Activated gamma-delta T cell treated with anti-CD3 and anti-CD28 coated beads, Interleukin-2, amount 50 U/mL, for 16 hours (primary cell): Measurements from ENCODE around the gene HS2ST1.
A peak's percentile ranks its signal among the peaks of the same experiment; 100 is the strongest.
"Not testable (repeated sequence)": the region's sequence is repeated elsewhere in the genome, so short reads cannot be mapped to it uniquely, and the experiment has no call there.

Experiments
- DNase-seq: peaks from one replicate; pipeline ENCODE4 v3.0.0-alpha.2; 2020; ENCODE audit warnings: low read depth

HS2ST1 gene

DNA sequence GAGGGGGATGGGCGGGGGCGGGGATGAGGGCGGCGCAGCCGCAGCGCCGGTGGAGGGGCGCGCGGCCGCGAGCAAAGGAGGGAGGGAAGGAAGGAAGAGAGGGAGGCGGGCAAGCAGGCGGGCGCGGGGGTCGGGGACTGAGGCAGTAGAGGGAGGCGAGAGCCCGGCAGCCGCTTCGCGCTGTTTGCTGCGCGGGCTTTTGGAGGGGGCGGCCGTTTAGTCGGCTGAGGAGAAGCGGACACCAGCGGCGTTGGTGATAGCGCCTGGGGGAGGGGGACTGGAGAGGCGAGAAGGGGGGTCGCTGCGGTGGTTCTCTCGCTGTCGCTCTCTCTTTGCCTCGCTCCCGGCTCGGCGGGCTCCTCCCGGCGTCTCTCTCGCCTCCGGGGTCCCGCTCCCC lies at the start of gene HS2ST1:
HS2ST1 (plus strand) TSS at position 35 of the 397 bp plus-strand sequence.
- DNase-seq, result no peak

DNA sequence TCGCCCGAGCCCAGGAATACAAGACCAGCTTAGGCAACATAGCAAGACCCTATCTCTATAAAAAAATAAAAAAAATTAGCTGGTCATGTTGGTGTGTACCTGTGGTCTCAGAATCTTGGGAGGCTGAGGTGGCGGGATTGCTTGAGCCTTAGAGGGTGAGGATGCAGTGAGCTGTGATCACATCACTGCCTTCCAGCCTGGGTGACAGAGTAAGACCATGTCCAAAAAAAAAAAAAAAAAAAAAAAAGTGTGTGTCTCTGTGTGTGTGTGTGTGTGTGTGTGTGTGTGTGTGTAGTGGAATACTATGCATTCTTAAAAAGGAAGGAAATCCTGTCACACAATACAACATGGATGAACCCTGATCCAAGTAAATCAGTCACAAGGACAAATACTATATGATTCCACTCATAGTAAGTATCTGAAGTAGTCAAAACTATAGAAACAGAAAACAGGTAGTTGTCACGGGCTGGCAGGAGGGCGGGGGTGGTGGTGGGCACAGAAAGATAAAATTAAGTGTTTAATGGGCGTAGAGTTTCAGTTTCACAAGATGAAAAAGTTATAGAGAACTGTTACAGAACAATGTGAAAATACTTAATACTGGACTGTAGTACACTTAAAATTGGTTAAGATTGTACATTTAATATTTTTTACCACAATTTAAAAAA lies 48.3 kb upstream of the HS2ST1 start:
- DNase-seq, result no peak

GRCh38 chr1:86866665-86867064 lies 47.8 kb upstream of the HS2ST1 start:
- no peak for DNase-seq

DNA sequence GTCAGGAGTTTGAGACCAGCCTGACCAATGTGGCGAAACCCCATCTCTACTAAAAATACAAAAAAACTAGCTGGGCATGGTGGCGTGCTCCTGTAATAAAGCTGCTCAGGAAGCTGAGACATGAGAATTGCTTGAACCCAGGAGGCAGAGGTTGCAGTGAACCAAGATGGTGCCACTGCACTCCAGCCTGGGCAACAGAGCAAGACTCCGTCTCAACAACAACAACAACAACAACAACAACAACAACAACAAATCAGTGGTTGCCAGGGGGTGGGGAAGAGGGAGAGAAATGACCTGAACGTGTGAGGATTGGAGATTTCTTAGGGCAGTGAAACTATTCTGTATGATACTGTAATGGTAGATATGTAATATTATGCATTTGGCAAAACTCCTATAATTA lies 47.2 kb upstream of the HS2ST1 start:
- not testable (repeated sequence) for DNase-seq

DNA sequence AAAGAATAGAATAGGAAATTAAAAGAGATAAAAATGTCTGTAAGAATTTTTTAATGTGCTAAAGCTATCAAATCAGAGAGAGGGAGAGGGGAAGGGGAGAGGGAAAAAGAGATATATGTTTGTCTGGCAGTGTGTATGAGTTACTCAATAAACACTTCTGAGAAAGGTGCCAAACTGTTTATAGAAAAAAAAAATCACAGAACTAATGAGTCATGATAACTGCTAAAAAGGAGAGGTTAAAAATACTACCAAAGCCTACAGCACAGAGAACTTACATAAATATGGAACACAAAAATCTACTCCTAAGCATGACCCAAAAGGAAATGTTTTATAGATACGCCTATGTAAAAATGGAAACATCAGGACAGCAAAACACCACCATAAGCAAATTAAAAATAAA lies 46.0 kb upstream of the HS2ST1 start:
- no peak for DNase-seq

GRCh38 chr1:86871001-86871400 lies 43.4 kb upstream of the HS2ST1 start:
- DNase-seq, result no peak

DNA sequence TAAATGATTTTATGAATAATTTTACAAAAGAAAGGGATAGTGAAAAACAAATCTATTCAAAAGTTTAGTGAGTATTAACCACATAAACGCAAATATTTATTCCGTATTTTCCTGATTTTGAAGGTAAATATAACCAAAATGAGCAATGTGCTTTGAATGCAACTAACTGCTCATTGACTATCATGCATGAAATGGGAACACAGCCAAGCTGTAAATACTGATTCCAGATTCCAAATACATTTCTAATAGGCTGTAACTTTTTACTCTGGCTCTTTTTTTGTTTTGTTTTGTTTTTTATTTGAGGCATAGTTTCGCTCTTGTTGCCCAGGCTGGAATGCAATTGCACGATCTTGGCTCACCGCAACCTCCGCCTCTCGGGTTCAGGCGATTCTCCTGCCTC lies 42.3 kb upstream of the HS2ST1 start:
- no peak for DNase-seq

DNA sequence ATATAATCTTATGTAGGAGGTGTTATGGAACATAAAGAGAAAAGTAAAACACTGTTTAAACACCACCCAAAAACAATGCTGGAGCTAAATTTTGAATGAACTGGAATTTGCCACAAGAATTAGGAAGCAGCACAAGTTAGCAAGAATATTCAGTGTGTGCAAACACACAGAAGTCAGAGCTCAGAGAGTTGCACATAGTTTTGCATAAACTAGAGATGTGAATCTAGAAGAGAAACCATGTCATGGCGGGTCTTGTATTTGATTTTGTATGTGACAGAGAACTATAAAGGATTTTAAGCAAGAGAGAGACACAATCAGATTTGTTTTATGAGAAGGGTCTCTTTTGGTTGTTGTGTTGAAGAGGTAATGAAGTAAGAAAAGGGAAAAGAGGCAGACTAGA lies 38.7 kb upstream of the HS2ST1 start:
- no peak for DNase-seq

- DNase-seq, result no peak
These were observed 26.8 kb upstream of the HS2ST1 start for GRCh38 chr1:86887479-86888162.

- DNase-seq, result no peak
These were observed 26.1 kb upstream of the HS2ST1 start for GRCh38 chr1:86888327-86888726.

GRCh38 chr1:86899401-86899800 lies 15.0 kb upstream of the HS2ST1 start:
- DNase-seq, result not testable (repeated sequence)

- no peak for DNase-seq
These were observed 8.6 kb upstream of the HS2ST1 start for GRCh38 chr1:86905875-86906274.

DNA sequence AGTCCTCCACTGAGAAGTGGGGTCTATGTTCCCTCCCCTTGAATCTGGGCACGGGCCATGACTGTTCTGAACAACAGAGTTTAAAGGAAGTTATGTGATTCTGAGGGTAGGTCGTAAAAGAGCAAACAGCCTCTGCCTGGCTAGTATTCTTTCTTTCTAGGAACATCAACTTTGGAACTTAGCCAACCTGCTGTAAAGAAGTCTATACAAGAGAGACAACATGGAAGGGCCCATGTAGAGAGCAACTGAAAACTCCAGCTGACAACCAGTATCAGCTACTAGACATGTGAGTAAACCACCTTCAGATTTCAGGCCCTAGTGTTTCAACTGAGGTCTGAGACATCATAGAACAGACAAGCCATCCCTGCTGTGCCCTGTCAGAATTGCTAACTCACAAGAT lies 8.0 kb upstream of the HS2ST1 start:
- no peak for DNase-seq

DNA sequence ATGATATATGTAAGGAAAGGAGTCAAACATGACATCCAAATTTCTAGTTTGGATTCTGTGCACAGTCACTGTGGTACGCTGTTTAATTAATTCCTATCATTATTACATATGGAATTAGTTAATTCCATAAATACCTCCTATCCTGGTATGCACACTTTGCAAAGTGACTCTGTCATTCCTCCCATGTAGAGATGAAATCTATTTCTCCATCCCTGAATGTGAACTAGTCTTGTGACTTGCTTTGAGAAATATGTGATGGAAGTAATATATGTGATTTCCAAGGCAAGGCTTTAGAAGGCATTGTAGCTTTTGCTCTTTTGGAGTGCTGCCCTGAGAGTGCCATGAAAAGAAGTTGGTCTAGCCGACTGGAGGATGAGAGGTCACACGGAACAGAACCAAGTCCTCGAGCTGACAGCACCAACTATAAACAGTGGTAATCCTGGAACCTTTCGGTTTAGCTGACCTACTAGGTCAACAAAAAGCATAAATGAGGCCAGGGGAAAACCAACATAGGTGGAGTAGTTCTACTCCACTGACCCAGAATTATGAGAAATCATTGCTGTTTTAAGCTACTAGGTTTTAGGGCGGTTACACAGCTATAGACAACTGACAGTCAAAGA lies 2.0 kb upstream of the HS2ST1 start:
- DNase-seq, result no peak

- peak; percentile 4 for DNase-seq
These were observed 988 bp upstream of the HS2ST1 start for GRCh38 chr1:86913399-86913895.

- DNase-seq, result peak; percentile 99
These were observed 387 bp upstream of the HS2ST1 start, which contains the start of gene SELENOF for GRCh38 chr1:86913896-86914600. SELENOF (minus strand) TSS chr1:86914126; CDS start chr1:86914111, 15 bp downstream.

DNA sequence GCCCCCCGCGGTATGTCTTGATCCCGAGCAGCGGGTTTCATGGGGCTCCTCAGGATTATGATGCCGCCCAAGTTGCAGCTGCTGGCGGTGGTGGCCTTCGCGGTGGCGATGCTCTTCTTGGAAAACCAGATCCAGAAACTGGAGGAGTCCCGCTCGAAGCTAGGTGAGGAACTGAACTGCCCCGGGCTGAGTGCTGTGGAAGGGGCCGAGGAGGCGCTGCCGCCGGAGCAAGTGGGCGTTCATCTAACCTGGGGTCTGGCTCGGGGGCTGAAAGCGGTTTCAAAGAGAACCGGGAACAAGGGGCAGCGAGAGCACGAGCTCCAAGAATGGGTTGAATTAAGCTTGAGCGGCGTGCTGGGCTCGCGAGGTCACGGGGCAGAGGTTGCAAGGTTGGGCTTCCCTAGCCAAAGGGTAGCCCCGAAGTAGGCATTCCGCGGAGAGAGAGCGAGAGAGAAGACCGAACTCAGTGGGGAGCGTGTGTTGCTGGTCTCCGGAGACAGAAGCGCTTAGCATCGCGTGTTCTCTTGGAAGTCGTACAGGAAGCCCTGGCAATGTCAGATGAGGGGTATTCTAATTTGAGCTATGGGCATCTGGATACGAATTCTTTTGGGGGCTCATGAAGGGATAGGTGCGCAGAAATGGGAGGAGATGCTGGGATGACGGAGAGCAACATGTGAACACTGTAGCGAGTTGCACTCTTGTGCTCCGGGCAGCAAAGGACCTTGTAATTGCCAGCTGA lies 732 bp downstream of the HS2ST1 start:
- peak; percentile 20 for DNase-seq

DNA sequence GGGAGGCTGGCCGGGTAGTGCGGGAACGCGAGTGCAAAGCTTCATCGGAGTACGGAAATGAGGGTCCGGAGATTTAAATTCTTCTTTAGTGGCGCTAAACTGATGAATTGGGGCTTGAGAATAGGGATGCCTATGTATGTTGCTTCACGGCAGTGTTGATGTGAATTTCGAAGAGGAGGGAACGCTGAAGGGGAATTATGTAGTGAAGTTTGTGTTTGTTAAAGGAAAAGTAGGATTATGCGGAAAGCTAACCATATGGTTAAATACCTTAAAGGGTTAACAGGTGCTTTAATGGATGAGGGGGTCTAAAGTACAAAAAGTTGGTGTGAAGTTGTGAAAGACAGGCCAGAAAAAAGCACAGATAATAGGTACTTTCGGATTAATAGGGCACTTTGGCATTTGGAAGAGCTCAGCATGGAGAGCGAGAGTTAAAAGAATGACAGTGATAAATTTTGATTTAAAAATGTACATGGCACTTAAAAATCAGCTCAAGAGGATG lies 1.4 kb downstream of the HS2ST1 start:
- DNase-seq, result no peak

DNA sequence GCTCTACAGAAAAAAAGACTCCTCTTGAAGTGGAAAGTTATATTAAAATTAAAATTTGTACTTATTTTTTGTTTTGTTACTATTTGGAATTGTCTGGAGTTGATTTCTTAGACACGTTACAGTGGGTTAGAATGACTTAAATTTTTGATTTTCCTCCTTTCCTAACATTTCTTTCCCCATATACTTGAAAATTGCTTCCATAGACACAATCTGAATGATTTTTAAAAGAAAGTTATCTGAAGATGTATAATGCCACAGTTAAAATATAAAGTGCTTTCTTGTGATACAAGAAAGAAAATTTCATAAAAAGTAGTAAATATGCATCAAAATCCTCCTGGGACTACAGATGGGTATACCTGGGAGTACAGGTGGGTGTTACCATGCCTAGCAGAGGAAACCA lies 2.3 kb downstream of the HS2ST1 start:
- DNase-seq, result no peak

DNA sequence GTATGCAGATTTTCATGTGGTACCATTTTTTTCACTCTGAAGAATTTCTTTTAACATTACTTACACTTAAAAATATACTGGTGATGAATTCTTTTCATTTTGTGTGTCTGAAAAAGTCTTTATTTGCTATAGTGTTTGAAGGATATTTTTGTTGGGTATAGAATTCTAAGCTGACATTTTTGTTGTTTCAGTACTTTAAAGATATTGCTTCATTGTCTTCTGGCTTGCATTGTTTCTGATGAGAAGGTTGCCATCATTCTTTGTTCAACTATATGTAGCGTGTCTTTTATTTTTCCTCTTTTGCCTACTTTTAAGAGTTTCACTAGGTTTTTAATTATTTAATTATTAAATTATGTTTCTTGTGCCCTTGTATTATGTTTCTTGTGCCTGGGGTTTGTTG lies 8.0 kb downstream of the HS2ST1 start:
- no peak for DNase-seq

DNA sequence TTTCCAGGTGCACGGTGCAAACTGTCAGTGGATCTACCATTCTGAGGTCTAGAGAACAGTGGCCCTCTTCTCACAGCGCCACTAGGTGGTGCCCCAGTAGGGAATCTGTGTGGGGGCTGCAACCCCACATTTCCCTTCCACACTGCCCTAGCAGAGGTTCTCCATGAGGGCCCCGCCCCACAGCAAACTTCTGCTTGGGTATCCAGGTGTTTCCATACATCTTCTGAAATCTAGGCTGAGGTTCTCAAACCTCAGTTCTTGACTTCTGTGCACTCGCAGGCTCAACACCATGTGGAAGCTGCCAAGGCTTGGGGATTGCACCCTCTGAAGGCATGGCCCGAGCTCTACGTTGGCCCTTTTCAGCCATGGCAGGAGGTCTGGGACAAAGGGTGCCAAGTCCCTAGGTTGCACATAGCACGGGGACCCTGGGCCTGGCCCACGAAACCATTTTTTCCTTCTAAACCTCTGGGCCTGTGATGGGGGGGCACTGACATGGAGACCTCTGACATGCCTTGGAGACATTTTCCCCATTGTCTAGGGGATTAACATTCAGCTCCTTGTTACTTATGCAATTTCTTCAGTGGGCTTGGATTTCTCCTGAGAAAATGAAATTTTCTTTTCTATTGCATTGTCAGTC lies 10.0 kb downstream of the HS2ST1 start:
- no peak for DNase-seq
